ENCODE measurements around the gene TMEM270.

Gene TMEM270

DNA sequence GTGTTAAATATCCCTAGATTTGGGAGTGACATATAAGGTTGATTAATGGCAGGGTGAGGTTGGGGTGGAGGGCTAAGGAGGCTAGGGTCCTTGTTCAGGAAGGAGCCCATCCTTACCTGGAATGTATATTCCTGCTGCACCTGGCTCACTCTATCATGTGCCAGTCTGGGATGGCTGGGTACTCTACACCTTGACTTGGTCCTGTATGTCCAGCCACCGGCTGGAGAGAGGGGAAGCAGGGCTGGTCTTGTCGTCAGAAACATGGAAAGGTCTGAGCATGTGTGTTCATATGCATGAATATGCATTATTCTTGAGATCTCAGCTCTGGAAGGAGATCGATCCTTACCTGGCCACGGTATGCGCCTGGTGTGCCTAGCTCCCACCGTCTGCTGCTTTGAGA is 33.2 kb downstream of the TMEM270 start:
- Histone ChIP-seq H3K9ac (ENCODE audit: low read length) (no peak overlapping the region), H3K4me3 (ENCODE audit: low read depth in 1 of 2, low read length in 2 of 2) (peak overlapping the region in 1 of 2 donors; percentile 14), H3K27me3 (ENCODE audit: control insufficient read depth in 1 of 2, insufficient read depth in 2 of 2, low read length in 2 of 2) (no peaks in the 10 kb centered on the region), H3K9me3 (ENCODE audit: low read length) (no peaks in the 10 kb centered on the region), H3K27ac (ENCODE audit: low read depth, low read length) (no peak overlapping the region), H3K36me3 (ENCODE audit: insufficient read depth, low read length) (no peaks in the 10 kb centered on the region), H3K4me1 (ENCODE audit: insufficient read depth, low read length) (peaks cover 16% of the 10 kb centered on the region)

DNA sequence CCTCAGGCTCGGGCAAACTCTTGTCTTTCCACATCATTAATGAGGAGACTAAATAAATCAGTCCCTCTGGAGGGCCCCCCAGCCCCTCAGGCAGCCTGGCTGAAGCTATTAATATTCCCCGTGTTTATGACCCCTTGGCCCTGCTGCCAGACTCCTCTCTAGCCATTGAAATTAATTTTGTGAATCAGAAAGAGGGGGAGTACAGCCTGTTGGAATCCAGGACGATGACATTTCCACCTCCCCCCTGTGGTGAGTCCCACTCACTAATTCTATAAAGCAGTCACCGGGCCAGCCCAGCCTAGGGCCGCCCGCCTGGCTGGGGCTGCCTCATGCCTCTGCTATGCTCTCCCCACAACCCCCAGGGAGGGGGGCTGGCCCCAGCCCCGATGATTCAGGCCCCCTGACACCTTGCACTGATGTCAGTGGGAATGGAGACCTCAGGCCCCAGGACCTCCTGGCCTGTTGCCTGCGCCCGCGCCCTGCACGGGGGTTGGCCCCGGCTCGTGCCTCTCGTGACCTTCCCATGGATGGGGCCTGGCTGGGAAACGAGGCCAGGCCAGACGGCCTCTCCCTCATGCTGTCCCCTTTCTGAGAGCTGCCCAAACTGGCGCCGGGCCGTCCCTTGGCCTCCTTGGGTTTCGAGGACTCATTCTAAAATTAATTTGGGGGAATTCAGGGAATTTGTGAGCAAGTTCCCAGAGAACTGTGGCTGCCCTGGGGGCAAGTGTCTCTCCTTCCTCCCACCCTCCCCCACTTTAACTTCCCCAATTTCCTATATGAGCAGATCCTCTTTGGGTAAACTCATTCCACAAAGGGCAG is 34.0 kb downstream of the TMEM270 start:
- Histone ChIP-seq H3K4me1 (ENCODE audit: insufficient read depth, low read length) (peaks cover 16% of the 10 kb centered on the region), H3K36me3 (ENCODE audit: insufficient read depth, low read length) (no peaks in the 10 kb centered on the region), H3K27me3 (ENCODE audit: control insufficient read depth in 1 of 2, insufficient read depth in 2 of 2, low read length in 2 of 2) (no peaks in the 10 kb centered on the region), H3K4me3 (ENCODE audit: low read depth in 1 of 2, low read length in 2 of 2) (no peak overlapping the region), H3K9ac (ENCODE audit: low read length) (no peak overlapping the region), H3K9me3 (ENCODE audit: low read length) (no peaks in the 10 kb centered on the region), H3K27ac (ENCODE audit: low read depth, low read length) (no peak overlapping the region)

DNA sequence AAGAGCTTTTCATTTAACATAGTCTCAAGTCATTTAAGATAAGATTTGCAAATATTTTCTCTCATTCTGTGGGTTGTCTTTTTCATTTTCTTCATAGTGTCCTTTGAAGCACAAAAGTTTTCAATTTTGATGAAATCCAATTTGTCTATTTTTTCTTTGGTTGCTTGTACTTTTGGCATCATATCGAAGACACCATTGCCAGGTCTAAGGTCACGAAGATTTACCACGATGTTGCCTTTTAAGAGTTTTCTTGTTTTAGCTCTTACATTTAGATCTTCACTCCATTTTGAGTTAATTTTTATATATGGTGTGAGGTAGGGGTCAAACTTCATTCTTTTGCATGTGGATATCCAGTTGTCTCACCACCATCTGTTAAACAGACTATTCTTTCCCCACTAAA is 34.7 kb downstream of the TMEM270 start:
- no peaks in the 10 kb centered on the region for H3K36me3 ChIP-seq (ENCODE audit: insufficient read depth, low read length)
- no peak overlapping the region for H3K4me3 ChIP-seq (ENCODE audit: low read depth in 1 of 2, low read length in 2 of 2)
- H3K27me3 ChIP-seq (ENCODE audit: control insufficient read depth in 1 of 2, insufficient read depth in 2 of 2, low read length in 2 of 2), result no peaks in the 10 kb centered on the region
- H3K9me3 ChIP-seq (ENCODE audit: low read length), result no peaks in the 10 kb centered on the region
- H3K27ac ChIP-seq (ENCODE audit: low read depth, low read length), result no peak overlapping the region
- H3K9ac ChIP-seq (ENCODE audit: low read length), result no peak overlapping the region
- H3K4me1 ChIP-seq (ENCODE audit: insufficient read depth, low read length), result peaks cover 16% of the 10 kb centered on the region

DNA sequence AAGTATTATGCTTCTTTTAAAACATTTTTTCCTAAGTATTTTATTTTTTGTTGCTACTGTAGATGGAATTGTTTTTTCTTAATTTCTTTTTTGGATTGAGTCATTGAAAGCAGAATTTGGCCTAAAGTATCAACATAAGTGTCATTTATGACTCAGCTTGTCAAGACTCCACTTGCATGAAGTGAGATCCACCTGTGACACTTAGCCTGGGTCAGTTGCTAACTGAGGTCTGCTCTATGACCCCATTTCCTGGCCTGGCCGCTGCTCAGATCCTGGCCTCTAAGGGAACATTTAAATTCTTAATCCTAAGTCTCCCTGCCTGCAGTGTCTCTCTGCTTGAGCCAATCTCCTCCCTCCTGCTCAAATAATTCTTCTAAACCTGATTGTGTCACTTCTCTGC is 35.5 kb downstream of the TMEM270 start:
- Histone ChIP-seq H3K9me3 (ENCODE audit: low read length) (no peaks in the 10 kb centered on the region), H3K27me3 (ENCODE audit: control insufficient read depth in 1 of 2, insufficient read depth in 2 of 2, low read length in 2 of 2) (no peaks in the 10 kb centered on the region), H3K9ac (ENCODE audit: low read length) (no peak overlapping the region), H3K4me1 (ENCODE audit: insufficient read depth, low read length) (peaks cover 16% of the 10 kb centered on the region), H3K27ac (ENCODE audit: low read depth, low read length) (no peak overlapping the region), H3K4me3 (ENCODE audit: low read depth in 1 of 2, low read length in 2 of 2) (no peak overlapping the region), H3K36me3 (ENCODE audit: insufficient read depth, low read length) (no peaks in the 10 kb centered on the region)

DNA sequence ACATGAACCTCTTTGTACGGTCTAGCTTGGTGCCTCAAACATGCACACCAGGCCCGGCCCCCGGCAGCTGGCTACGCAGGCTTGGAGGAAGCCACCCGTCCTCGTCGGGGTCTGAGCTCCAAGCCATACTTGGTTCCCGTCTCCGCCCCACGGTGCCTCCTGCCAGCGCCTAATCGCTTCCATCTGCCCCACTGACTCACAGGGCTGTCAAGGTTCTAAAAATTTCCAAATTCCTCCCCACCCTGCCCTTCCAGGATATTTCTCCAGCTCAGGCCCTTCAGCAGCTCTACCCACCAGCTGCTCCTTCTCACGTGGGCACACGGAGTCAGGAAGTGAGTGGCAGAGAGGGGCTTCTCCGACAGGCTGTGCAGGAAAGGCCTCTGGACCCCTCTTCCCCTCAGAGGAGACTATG is 38.8 kb downstream of the TMEM270 start:
- Histone ChIP-seq H3K4me1 (ENCODE audit: insufficient read depth, low read length) (no peaks in the 10 kb centered on the region), H3K9me3 (ENCODE audit: low read length) (no peaks in the 10 kb centered on the region), H3K9ac (ENCODE audit: low read length) (no peak overlapping the region), H3K27ac (ENCODE audit: low read depth, low read length) (no peak overlapping the region), H3K36me3 (ENCODE audit: insufficient read depth, low read length) (no peaks in the 10 kb centered on the region), H3K27me3 (ENCODE audit: control insufficient read depth in 1 of 2, insufficient read depth in 2 of 2, low read length in 2 of 2) (no peaks in the 10 kb centered on the region), H3K4me3 (ENCODE audit: low read depth in 1 of 2, low read length in 2 of 2) (no peak overlapping the region)

DNA sequence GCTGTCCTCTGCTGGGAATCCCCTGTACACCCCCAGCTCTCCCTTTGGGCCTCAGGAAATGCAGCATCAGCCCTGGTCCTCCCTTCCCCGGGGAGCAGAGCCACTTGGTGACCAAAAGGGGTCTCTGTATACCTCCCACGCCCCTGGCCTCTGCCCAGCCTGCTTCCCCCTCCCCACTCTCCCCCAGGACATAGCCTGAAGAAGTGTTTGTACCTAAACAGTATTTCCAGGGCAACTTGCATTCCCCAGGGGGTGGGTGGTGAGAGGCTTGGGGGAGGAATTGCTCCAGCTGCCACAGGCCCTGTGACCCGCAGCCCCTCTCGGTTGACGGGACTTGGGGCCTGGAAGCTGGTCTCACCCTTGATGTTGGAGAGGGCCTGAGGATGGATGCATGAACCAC is 39.3 kb downstream of the TMEM270 start:
- no peaks in the 10 kb centered on the region for H3K9me3 ChIP-seq (ENCODE audit: low read length)
- no peaks in the 10 kb centered on the region for H3K36me3 ChIP-seq (ENCODE audit: insufficient read depth, low read length)
- H3K4me1 ChIP-seq (ENCODE audit: insufficient read depth, low read length), result no peaks in the 10 kb centered on the region
- H3K27me3 ChIP-seq (ENCODE audit: control insufficient read depth in 1 of 2, insufficient read depth in 2 of 2, low read length in 2 of 2), result no peaks in the 10 kb centered on the region
- H3K27ac ChIP-seq (ENCODE audit: low read depth, low read length), result no peak overlapping the region
- no peak overlapping the region for H3K9ac ChIP-seq (ENCODE audit: low read length)
- H3K4me3 ChIP-seq (ENCODE audit: low read depth in 1 of 2, low read length in 2 of 2), result no peak overlapping the region

DNA sequence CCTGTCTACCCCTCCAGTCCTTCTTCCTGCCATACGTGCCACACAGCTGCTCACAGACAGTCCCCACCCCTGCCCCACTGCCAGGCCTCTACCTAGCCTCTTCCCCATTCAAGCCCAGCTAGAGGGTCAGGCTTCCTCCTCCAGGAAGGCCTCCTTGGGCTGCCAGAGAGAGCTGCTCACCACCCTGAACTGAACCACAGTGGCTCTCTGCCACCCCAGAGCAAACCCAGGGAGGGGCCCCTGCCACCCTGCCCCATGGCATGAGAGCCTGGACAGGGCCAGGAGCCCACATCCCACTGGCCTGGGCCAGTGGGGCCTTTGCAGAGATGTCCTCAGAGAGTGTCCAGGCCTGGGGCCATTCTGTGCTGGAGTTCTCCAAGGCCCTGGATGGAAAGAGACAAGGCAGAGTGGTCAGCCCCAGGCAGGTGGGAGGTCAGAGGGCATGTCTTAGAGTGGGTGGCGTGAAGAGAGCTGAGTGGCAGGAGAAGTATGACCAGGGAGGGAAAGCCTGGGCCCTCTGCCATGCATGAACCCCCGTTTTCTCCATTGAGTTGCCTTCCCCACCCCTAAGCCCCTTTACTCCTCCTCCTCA is 40.4 kb downstream of the TMEM270 start:
- Histone ChIP-seq H3K4me3 (ENCODE audit: low read depth in 1 of 2, low read length in 2 of 2) (no peak overlapping the region), H3K27ac (ENCODE audit: low read depth, low read length) (no peak overlapping the region), H3K9ac (ENCODE audit: low read length) (no peak overlapping the region), H3K9me3 (ENCODE audit: low read length) (no peaks in the 10 kb centered on the region), H3K27me3 (ENCODE audit: control insufficient read depth in 1 of 2, insufficient read depth in 2 of 2, low read length in 2 of 2) (no peaks in the 10 kb centered on the region), H3K4me1 (ENCODE audit: insufficient read depth, low read length) (no peaks in the 10 kb centered on the region), H3K36me3 (ENCODE audit: insufficient read depth, low read length) (no peaks in the 10 kb centered on the region)

DNA sequence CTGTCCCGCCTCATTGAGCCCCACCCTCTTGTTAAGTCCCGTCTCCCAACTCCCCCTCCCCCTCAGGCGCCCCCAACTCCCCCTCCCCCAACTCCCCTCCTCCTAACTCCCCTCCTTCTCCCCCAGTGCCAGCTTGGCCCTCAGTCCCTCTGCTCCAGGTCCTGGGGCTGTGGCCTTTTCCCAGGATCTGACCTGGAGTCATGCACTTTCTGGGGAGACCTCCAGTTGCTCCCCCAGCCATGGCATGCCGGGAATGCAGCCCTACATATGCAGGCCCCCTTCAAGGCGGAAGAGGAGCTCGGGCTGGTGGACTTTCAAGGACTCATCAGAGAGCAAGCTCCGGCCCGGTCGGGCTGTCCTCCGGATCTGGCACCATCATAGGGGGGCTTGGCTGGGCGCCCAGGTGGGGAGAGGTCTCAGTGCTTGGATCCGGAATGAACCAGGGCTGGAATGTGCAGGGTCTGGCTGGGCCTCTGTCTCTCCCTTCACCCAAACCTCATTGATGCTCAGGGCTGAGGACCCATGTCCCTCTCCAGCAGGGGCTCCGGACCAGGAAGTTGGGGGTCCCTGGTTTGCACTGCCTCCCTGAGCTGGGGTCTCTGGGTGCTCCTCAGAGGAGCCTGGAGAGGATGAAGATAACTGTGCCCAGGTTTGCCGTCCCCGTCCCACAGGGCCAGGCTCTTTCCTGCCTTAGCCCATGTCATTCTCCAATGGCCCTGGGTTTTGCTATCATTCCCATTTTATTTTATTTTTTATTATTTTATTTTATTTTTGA is 41.1 kb downstream of the TMEM270 start:
- H3K27ac ChIP-seq (ENCODE audit: low read depth, low read length), result no peak overlapping the region
- H3K27me3 ChIP-seq (ENCODE audit: control insufficient read depth in 1 of 2, insufficient read depth in 2 of 2, low read length in 2 of 2), result no peaks in the 10 kb centered on the region
- H3K4me1 ChIP-seq (ENCODE audit: insufficient read depth, low read length), result no peaks in the 10 kb centered on the region
- no peak overlapping the region for H3K9ac ChIP-seq (ENCODE audit: low read length)
- H3K36me3 ChIP-seq (ENCODE audit: insufficient read depth, low read length), result no peaks in the 10 kb centered on the region
- H3K9me3 ChIP-seq (ENCODE audit: low read length), result no peaks in the 10 kb centered on the region
- H3K4me3 ChIP-seq (ENCODE audit: low read depth in 1 of 2, low read length in 2 of 2), result no peak overlapping the region

DNA sequence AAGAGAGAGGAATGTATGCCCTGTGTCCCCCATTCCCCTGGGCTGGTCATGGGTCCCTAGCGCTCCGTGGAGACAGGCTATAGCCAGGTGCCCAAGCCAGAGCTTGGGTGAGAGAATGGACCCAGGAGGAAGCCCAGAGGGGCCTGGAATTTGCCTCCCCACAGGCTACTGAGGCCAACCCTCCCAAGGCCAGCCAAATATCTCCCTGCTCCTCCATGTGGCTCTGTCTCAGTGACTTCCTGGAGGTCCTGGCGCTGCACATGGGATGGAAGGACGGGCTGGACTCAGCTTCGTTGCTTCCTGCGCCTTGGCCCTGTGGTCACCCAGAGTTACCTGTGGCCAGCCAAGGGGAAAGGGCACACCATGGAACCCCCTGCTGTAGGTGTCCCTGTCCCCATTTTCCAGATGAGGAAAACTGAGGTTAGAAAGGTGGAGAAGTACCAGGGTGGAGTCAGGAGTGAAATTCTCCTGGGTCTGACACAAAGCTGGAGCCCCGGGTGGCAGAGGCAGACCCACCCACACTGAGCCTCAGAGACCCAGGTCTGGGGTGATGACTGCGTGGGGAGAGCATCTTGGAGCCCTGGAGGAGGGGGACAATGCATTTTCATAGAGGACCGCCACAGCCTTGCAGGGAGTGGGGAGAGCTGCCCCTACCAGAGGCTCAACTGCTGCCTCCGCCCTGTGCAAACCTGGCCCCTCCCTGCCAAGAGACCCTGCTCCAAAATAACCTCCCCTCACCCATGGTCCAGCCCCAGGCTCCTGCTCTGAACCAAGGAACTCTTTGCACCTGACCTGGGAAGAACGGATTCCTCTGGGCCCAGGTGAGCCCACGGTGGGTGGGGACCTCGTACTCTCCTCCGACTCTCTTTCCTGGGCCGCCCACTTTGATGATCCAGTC is 42.6 kb downstream of the TMEM270 start:
- H3K9me3 ChIP-seq (ENCODE audit: low read length), result no peaks in the 10 kb centered on the region
- no peak overlapping the region for H3K9ac ChIP-seq (ENCODE audit: low read length)
- no peaks in the 10 kb centered on the region for H3K27me3 ChIP-seq (ENCODE audit: control insufficient read depth in 1 of 2, insufficient read depth in 2 of 2, low read length in 2 of 2)
- no peaks in the 10 kb centered on the region for H3K36me3 ChIP-seq (ENCODE audit: insufficient read depth, low read length)
- no peak overlapping the region for H3K4me3 ChIP-seq (ENCODE audit: low read depth in 1 of 2, low read length in 2 of 2)
- no peaks in the 10 kb centered on the region for H3K4me1 ChIP-seq (ENCODE audit: insufficient read depth, low read length)
- H3K27ac ChIP-seq (ENCODE audit: low read depth, low read length), result no peak overlapping the region

DNA sequence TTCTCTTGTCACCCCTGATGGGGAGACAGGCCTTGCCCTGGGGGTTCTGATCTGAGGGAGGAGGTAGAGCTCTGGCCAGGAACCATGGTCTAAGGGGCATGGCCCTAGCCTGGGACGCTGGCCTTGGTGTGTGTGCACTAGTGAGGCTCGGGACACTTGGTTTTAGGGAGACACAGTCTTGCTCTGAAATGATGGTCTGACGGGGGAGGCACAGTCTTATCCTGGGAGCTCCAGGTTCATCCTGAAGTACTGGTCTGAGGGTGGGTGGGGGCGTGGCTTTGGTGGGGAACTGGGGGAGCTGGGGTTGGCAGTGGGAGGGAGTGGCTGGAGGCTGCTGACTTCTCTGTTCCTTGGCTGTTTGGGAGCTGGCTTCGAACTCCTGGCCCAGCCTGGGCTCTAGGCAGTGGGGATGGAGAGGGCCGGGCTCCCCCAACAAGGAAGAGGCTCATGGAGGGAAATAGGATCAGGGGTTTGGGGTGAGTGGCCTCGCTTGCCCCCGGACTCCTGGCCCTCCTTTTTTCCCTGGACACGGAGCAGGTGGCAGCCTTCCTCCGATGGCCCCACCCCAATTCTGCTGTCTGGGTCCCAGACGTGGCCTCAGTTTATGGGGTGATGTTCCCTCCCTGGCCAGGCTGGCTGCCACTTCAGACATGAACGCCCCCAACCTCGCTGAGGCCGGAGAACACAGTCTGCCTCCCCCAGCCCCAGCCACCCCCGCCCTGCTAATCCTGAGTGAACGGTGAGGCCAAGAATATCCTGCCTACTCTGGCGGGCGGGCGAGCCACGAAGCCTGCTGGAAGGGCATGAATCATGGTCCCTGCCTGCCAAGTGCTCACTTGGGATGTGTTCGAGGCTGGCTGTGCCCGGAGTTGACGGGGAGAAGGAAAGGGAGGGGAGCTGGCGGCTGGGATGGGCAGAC is 43.5 kb downstream of the TMEM270 start:
- H3K9ac ChIP-seq (ENCODE audit: low read length), result no peak overlapping the region
- H3K36me3 ChIP-seq (ENCODE audit: insufficient read depth, low read length), result no peaks in the 10 kb centered on the region
- H3K4me1 ChIP-seq (ENCODE audit: insufficient read depth, low read length), result no peaks in the 10 kb centered on the region
- H3K27me3 ChIP-seq (ENCODE audit: control insufficient read depth in 1 of 2, insufficient read depth in 2 of 2, low read length in 2 of 2), result no peaks in the 10 kb centered on the region
- H3K4me3 ChIP-seq (ENCODE audit: low read depth in 1 of 2, low read length in 2 of 2), result no peak overlapping the region
- no peaks in the 10 kb centered on the region for H3K9me3 ChIP-seq (ENCODE audit: low read length)
- H3K27ac ChIP-seq (ENCODE audit: low read depth, low read length), result no peak overlapping the region
